GM23338 (cell line): ENCODE data around the gene ITGA2. TPM values are rescaled to one million over a fixed set of nuclear protein-coding genes. Genes with fewer than 3 reads are reported as not detected.

Experiments used
- ATAC-seq: fragments of 200-7000 bp; cut with Tn5 transposase; 3 replicates; pipeline ENCODE4 v1.9.1; 2020
- DNase-seq: peaks from one replicate; pipeline ENCODE4 v3.0.0-alpha.2; 2015; ENCODE audit warnings: low spot score
- H2AFZ ChIP-seq: fragments of 200-600 bp; sonication (generic); 2 replicates; pipeline ENCODE4 v1.8.0; 2016; ENCODE audit warnings: antibody characterized with exemption, mild to moderate bottlenecking, moderate library complexity
- H3F3A ChIP-seq: fragments of 200-600 bp; sonication (generic); replicated peaks from 2 replicates; pipeline ENCODE4 v1.8.0; 2017; ENCODE audit warnings: antibody characterized with exemption, mixed run types, low read depth
- H3K27ac ChIP-seq: fragments of 200-600 bp; sonication (generic); 2 replicates; pipeline ENCODE4 v1.6.1; 2016; ENCODE audit warnings: low read depth
- H3K27me3 ChIP-seq: fragments of 200-600 bp; sonication (generic); 2 replicates; pipeline ENCODE4 v1.8.0; 2016; ENCODE audit warnings: mild to moderate bottlenecking, mixed run types, moderate library complexity; ENCODE audit not compliant: insufficient read depth
- H3K36me3 ChIP-seq: fragments of 200-600 bp; sonication (generic); 2 replicates; pipeline ENCODE4 v1.8.0; 2016; ENCODE audit warnings: mild to moderate bottlenecking; ENCODE audit not compliant: insufficient read depth
- H3K4me1 ChIP-seq: fragments of 200-600 bp; sonication (generic); 2 replicates; pipeline ENCODE4 v1.8.0; 2016; ENCODE audit warnings: mild to moderate bottlenecking, moderate library complexity; ENCODE audit not compliant: insufficient read depth
- H3K4me2 ChIP-seq: fragments of 200-600 bp; sonication (generic); 2 replicates; pipeline ENCODE4 v1.7.1; 2017; ENCODE audit warnings: mixed run types
- H3K4me3 ChIP-seq: fragments of 200-600 bp; sonication (generic); 2 replicates; pipeline ENCODE4 v1.6.1; 2016; ENCODE audit warnings: mixed run types
- H3K79me2 ChIP-seq: fragments of 200-600 bp; sonication (generic); replicated peaks from 2 replicates; pipeline ENCODE4 v1.8.0; 2017; ENCODE audit warnings: mild to moderate bottlenecking; ENCODE audit not compliant: insufficient read depth
- H3K9me2 ChIP-seq: fragments of 200-600 bp; sonication (generic); 2 replicates; pipeline ENCODE4 v1.8.0; 2017; ENCODE audit not compliant: insufficient read depth
- H4K20me1 ChIP-seq: fragments of 200-600 bp; sonication (generic); replicated peaks from 2 replicates; pipeline ENCODE4 v1.8.0; 2017; ENCODE audit warnings: mild to moderate bottlenecking; ENCODE audit not compliant: insufficient read depth
- H3K27ac Mint-ChIP-seq: 2 replicates; pipeline ENCODE4 v1.8.0; 2020; ENCODE audit warnings: inconsistent platforms, mild to moderate bottlenecking, moderate library complexity, mixed read lengths
- H3K27me3 Mint-ChIP-seq: 3 replicates; pipeline ENCODE4 v1.8.0; 2022; ENCODE audit warnings: low read depth, mild to moderate bottlenecking, moderate library complexity, mixed read lengths, inconsistent platforms; ENCODE audit not compliant: insufficient read depth, poor library complexity
- H3K36me3 Mint-ChIP-seq: 3 replicates; pipeline ENCODE4 v1.8.0; 2021; ENCODE audit warnings: low read depth, mild to moderate bottlenecking, inconsistent platforms, moderate library complexity, mixed read lengths
- H3K4me1 Mint-ChIP-seq: 3 replicates; pipeline ENCODE4 v1.8.0; 2020; ENCODE audit warnings: mild to moderate bottlenecking, inconsistent platforms, mixed read lengths
- H3K4me3 Mint-ChIP-seq: 3 replicates; pipeline ENCODE4 v1.8.0; 2021; ENCODE audit warnings: moderate library complexity, mild to moderate bottlenecking, inconsistent platforms, mixed read lengths
- H3K9me3 Mint-ChIP-seq: 3 replicates; pipeline ENCODE4 v1.8.0; 2020; ENCODE audit warnings: moderate library complexity, mild to moderate bottlenecking, inconsistent platforms, mixed read lengths
- ETS1 ChIP-seq: IDR thresholded peaks from 2 replicates; pipeline ENCODE4 v1.6.1; 2016; ENCODE audit warnings: antibody characterized with exemption
- JUNB ChIP-seq: IDR thresholded peaks from one replicate; pipeline ENCODE4 v1.6.1; 2016; ENCODE audit warnings: antibody characterized with exemption; ENCODE audit not compliant: unreplicated experiment
- POLR2AphosphoS5 ChIP-seq: IDR thresholded peaks from 2 replicates; pipeline ENCODE4 v1.6.1; 2016; ENCODE audit warnings: antibody characterized with exemption, low read depth
- REST ChIP-seq: IDR thresholded peaks from one replicate; pipeline ENCODE4 v1.6.1; 2018; ENCODE audit warnings: antibody characterized with exemption; ENCODE audit not compliant: unreplicated experiment
- STAT1 ChIP-seq: IDR thresholded peaks from one replicate; pipeline ENCODE4 v1.6.1; 2016; ENCODE audit warnings: antibody characterized with exemption; ENCODE audit not compliant: unreplicated experiment
- ZNF114 ChIP-seq: fragments of 250-450 bp; sonication (Bioruptor Pico); IDR thresholded peaks from 2 replicates; pipeline ENCODE4 v1.5.0; 2020; ENCODE audit warnings: mild to moderate bottlenecking, moderate library complexity
- ZNF331 ChIP-seq: fragments of 250-450 bp; sonication (Bioruptor Pico); IDR thresholded peaks from 2 replicates; pipeline ENCODE4 v1.5.0; 2020; ENCODE audit warnings: low read depth, mild to moderate bottlenecking, moderate library complexity
- ZNF462 ChIP-seq: fragments of 250-450 bp; sonication (Bioruptor Pico); IDR thresholded peaks from 2 replicates; pipeline ENCODE4 v1.5.0; 2020; ENCODE audit warnings: mild to moderate bottlenecking, moderate library complexity
- polyA plus RNA-seq: library from polyadenylated mRNA; unstranded; fragments of >200 nt; fragmentation: Nextera tagmentation; extraction: Ambion mirVana; gene quantifications from 2 replicates; pipeline ENCODE4 v1.2.1, GENCODE V29; 2016
- total RNA-seq: library from RNA; depleted of rRNA; stranded (reverse); fragments of >200 nt; shearing (Covaris generic); gene quantifications from 2 replicates; pipeline ENCODE4 v1.2.3, GENCODE V29; 2014
- TF ChIP-seq, protein P1 (sequence below), 2 experiments: fragments of 200-600 bp in 1 of 2; sonication (generic) in 1 of 2; conservative IDR thresholded peaks; 2 replicates each; pipeline versions ENCODE4 v1.5.1 to v1.6.1; 2016 to 2017; ENCODE audit warnings: antibody characterized with exemption in 2 of 2, low read depth in 2 of 2, mild to moderate bottlenecking in 2 of 2, moderate library complexity in 1 of 2

ITGA2 gene
- total and polyA plus RNA-seq, 2 experiments from 2014 or later = 2.6 to 7.1 TPM

DNA sequence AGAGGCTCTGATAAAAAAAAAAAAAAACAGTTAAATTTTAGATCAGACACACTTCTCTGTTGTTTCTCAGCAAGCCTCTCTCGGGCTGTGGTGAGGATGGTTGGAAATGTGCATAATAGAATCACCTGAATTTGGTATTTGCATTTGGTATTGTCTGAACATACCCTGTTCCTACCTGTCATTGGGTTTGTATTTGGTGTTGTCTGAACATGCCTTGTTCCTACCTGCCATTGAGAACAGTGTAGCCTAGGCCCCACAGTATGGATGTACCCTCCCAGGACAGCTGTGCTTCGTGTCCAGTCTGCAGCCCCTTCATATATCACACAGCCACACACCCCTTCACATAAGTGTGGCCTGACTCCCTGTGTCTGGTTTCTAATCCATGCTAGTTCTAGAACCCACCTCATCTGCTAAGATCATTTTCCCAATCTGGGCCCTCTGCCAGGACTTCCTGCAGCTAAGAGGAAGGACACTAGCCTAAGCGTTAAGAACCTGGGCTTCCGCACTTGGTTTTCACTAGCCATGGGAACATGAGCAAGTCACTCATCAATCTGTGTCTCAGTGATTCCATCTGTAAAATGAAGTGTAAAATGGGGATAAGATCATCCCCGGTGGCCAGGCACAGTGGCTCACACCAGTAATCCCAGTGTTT lies 49.2 kb downstream of the ITGA2 start:
- Histone ChIP-seq H3K27me3 (no peaks in the 10 kb centered on the region), H3K27ac (no peak overlapping the region), H4K20me1 (no peaks in the 10 kb centered on the region), H3K9me2 (no peaks in the 10 kb centered on the region), H3K79me2 (no peaks in the 10 kb centered on the region), H3K4me2 (no peak overlapping the region), H2AFZ (no peak overlapping the region), H3K4me3 (no peak overlapping the region), H3F3A (no peaks in the 10 kb centered on the region), H3K36me3 (no peaks in the 10 kb centered on the region), H3K4me1 (no peaks in the 10 kb centered on the region)
- no peaks in the 10 kb centered on the region for H3K4me1 Mint-ChIP-seq
- DNase-seq (no peak), ATAC-seq (no peak)
- no peaks in the 10 kb centered on the region for H3K9me3 Mint-ChIP-seq
- peak overlapping the region; percentile 58; the same call in 1 of the 2 replicates for H3K27ac Mint-ChIP-seq
- TF ChIP-seq, protein P1, sequence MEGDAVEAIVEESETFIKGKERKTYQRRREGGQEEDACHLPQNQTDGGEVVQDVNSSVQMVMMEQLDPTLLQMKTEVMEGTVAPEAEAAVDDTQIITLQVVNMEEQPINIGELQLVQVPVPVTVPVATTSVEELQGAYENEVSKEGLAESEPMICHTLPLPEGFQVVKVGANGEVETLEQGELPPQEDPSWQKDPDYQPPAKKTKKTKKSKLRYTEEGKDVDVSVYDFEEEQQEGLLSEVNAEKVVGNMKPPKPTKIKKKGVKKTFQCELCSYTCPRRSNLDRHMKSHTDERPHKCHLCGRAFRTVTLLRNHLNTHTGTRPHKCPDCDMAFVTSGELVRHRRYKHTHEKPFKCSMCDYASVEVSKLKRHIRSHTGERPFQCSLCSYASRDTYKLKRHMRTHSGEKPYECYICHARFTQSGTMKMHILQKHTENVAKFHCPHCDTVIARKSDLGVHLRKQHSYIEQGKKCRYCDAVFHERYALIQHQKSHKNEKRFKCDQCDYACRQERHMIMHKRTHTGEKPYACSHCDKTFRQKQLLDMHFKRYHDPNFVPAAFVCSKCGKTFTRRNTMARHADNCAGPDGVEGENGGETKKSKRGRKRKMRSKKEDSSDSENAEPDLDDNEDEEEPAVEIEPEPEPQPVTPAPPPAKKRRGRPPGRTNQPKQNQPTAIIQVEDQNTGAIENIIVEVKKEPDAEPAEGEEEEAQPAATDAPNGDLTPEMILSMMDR (conservative IDR thresholded peaks at IDR 0.05; ENCODE audit: low read depth in 2 of 2) = no peak
- TF ChIP-seq POLR2AphosphoS5 = no peak
- H3K36me3 Mint-ChIP-seq = no peaks in the 10 kb centered on the region
- H3K4me3 Mint-ChIP-seq = no peak overlapping the region
- no peaks in the 10 kb centered on the region for H3K27me3 Mint-ChIP-seq

DNA sequence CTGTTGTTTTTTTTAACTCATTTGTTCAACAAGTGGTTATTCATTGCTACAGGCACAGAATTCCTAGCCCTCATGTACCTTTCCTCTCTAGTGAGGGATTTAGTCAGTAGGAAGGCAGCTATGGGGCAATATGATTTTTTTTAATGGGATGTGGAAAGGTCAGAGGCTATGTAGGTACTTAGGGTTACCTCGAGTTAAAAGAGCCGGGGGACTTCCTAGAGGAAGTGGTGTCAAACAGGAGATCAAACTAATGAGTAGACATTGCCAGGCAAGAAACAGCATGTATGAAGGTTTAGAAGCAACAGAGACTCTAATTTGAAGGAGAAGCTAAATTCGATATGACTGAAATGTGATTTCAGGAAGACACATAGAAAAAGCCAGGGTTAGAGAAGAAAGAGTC lies 50.7 kb downstream of the ITGA2 start:
- ATAC-seq (no peak), DNase-seq (no peak)
- Histone ChIP-seq H3K27me3 (no peaks in the 10 kb centered on the region), H3F3A (no peaks in the 10 kb centered on the region), H3K36me3 (no peaks in the 10 kb centered on the region), H3K79me2 (no peaks in the 10 kb centered on the region), H2AFZ (no peak overlapping the region), H3K27ac (no peak overlapping the region), H4K20me1 (no peaks in the 10 kb centered on the region), H3K4me2 (no peak overlapping the region), H3K9me2 (no peaks in the 10 kb centered on the region), H3K4me1 (no peaks in the 10 kb centered on the region), H3K4me3 (no peak overlapping the region)
- Mint-ChIP-seq H3K4me1 (no peaks in the 10 kb centered on the region), H3K27ac (no peak overlapping the region), H3K4me3 (no peak overlapping the region), H3K36me3 (no peaks in the 10 kb centered on the region), H3K9me3 (no peaks in the 10 kb centered on the region), H3K27me3 (no peaks in the 10 kb centered on the region)
- TF ChIP-seq ZNF114 (CRISPR knock-in tag) = no peak
- TF ChIP-seq STAT1 = no peak
- no peak for TF ChIP-seq ZNF331 (CRISPR knock-in tag)
- no peak for TF ChIP-seq REST
- no peak for TF ChIP-seq JUNB
- TF ChIP-seq ETS1 = no peak
- TF ChIP-seq POLR2AphosphoS5 = no peak
- no peak for TF ChIP-seq ZNF462 (CRISPR knock-in tag)
